GM12874 (cell line): ENCODE data around the gene TRAF2.
A peak's percentile ranks its signal among the peaks of the same experiment; 100 is the strongest.

ENCODE experiments used
- TF ChIP-seq, protein P1 (sequence below): IDR thresholded peaks from 2 replicates; pipeline ENCODE4 v1.5.1; 2011; ENCODE audit warnings: low read depth, mild to moderate bottlenecking, control low read depth, low read length, moderate library complexity; ENCODE audit not compliant: insufficient read depth

Gene TRAF2

DNA sequence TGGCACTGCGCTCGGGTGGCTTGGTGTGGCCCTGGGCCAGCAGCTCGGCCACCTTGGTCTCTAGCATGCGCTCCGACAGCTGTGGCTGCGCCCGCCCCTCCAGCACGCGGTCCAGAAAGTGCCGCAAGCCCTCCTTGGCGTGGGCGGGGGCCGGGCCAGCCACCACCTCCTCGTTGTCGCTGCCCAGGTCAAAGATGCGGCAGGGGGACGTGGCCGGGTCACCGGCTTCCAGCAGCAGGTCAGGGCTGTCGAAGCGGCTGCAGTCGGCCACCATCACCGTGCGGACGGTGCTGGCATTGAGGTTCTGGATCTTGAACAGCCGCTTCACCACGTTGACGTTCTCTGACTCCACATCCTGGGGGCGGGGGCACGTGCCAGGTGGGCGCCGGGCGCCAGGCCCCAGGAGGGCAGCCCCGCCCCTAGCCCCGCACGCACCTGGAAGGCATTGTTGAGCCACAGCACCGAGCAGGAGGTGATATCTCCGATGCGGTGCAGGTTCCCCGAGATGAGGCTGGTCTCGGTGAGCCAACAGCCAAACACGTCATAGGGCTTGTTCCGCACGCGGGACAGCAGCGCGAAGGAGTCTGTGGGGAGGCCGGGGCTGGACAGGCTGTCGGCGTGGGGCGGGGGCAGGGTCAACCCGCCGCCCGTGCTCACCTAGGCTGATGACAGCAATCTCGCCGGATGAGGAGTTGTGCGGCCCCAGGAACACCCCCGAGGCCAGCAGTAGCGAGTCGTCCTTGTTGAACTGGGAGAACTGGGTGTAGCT is 56.0 kb downstream of the TRAF2 start:
- TF ChIP-seq, protein P1, sequence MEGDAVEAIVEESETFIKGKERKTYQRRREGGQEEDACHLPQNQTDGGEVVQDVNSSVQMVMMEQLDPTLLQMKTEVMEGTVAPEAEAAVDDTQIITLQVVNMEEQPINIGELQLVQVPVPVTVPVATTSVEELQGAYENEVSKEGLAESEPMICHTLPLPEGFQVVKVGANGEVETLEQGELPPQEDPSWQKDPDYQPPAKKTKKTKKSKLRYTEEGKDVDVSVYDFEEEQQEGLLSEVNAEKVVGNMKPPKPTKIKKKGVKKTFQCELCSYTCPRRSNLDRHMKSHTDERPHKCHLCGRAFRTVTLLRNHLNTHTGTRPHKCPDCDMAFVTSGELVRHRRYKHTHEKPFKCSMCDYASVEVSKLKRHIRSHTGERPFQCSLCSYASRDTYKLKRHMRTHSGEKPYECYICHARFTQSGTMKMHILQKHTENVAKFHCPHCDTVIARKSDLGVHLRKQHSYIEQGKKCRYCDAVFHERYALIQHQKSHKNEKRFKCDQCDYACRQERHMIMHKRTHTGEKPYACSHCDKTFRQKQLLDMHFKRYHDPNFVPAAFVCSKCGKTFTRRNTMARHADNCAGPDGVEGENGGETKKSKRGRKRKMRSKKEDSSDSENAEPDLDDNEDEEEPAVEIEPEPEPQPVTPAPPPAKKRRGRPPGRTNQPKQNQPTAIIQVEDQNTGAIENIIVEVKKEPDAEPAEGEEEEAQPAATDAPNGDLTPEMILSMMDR = no peak

DNA sequence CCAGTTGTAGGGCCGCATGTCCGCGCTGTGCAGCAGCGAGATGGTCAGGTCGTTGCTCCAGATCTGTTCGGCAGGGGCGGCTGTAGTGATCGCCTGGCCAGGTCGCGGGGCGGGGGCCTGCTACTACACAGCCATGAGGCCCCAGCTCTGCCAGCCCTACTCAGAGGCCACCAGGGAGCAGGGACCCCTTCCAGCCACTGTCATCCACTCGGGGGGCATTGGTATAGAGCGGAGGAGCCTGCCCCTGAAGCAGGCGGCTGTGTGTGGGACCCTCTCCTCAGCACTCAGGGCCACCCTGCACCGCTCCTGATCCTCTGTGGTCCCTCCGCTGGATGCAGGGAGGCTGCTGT is 56.5 kb downstream of the TRAF2 start:
- TF ChIP-seq, protein P1 = no peak

DNA sequence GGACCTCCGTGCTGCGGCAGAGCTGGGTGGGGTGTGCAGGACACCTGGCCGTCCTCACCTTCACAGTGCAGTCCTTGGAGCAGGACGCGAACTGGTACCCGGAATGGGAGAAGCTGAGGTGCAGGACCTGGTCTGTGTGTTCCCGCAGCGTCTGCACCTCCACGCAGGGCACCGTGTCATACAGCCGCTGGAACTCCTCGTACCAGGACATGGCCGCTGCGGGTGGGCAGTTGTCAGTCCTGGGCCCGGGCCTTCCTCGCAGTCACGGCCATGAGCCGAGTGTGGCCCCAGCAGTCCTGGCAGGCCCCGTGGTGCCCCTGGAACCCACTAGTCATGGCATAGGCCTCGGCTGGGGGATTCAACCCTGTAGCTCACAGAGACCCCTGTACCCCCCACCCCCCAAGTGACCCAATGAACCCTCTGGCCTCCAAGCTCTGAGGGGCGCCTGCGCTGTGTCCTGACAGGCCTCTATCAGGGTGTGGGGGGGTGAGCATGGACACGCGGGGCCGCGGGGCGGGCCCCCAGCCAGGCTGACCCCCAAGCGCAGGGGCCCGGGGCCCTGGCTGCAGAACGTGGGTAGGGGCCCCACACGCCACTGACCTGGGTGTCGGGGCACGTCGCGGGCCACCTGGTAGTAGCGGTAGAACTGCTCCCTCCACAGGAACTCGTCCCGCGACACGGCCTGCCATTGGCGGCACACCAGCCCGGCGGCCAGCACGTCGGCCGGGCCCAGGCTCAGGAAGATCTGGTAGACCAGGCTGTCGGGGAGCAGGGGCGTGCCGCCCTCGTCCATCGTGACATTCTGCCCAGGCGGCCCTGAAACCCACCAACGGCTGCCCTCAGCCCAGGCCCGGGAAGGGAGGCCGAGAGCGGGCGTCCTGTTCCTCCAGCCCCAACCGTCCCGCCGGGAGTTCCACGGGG is 57.2 kb downstream of the TRAF2 start:
- TF ChIP-seq, protein P1 = no peak

- TF ChIP-seq, protein P1 = no peak; the same call in 1 of the 2 replicates
Measured at GRCh38 chr9:136944212-136944518, 57.8 kb downstream of the TRAF2 start.

DNA sequence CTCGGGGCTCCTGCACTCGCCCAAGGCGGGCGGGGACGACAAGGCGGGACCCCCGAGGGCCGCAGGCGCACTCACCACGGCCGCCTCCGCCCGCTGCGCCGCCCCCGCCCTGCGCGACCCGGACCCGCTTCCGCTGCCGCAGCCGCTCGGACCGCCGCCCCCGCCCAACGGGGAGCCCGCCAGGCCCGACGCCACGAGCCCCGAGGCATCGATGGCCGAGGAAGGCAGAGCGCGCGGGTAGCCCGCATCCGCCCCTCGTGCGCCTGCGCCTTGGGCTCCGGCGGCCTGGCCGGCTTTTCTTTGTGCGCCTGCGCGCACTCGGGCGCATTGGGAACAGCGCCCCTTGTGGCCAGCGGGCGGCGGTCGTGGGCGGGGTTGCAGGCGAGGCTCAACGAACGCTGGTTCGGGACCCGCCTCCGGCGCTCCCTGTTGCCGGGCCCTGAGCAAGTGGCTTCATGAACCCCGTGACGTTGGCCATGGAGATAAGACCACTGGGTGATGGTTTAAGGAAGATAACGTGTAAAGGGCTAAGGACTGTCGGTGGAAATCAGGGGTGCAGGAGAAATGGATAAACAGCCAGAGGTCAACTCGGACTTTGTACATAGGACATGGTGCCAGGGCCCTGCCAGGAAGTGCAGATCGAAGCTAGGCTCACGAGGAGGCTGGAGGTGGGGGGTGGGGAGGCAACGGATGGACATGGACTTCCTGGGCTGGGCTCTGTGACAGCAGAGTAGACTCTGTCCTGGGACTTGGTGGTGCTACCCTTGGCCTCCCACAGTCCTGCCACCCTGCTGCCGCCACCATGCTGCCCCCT is 58.4 kb downstream of the TRAF2 start, which contains the start of the genes C8G and FBXW5:
C8G (plus strand) TSS at position 725 of the 814 bp plus-strand sequence; CDS start at position 803, 78 bp downstream.
FBXW5 (minus strand) TSS at position 220 of the 814 bp plus-strand sequence. CDS start 655 bp downstream, outside the sequence.
- TF ChIP-seq, protein P1 = peak; percentile 99

DNA sequence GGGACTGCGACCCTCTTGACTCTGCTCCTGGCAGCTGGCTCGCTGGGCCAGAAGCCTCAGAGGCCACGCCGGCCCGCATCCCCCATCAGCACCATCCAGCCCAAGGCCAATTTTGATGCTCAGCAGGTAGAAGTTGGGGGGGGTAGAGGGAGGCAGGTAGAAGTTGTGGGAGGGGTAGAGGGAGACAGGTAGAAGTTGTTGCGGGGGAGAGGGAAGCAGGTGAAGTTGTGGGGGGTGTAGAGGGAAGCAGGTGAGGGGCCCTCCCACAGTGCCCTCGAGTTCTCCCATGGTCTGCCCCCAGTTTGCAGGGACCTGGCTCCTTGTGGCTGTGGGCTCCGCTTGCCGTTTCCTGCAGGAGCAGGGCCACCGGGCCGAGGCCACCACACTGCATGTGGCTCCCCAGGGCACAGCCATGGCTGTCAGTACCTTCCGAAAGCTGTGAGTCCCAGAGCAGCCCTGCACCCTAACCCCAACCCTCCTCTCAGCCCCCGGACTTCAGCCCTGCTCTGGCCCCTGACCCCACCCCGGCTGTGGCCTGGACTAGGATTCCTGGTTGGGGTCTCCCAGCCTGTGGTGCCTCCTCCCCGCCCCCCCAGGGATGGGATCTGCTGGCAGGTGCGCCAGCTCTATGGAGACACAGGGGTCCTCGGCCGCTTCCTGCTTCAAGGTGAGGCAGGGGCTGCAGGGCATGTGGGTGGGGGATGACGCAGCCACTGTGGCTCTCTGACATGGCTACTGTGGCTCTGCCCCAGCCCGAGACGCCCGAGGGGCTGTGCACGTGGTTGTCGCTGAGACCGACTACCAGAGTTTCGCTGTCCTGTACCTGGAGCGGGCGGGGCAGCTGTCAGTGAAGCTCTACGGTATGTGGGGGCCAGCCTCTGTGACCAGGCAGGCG is 59.3 kb downstream of the TRAF2 start:
- TF ChIP-seq, protein P1 = no peak
